K562 (cell line): ENCODE data around the gene LHPP. TPM values are rescaled to one million over a fixed set of nuclear protein-coding genes. Genes with fewer than 3 reads are reported as not detected.

Experiments used
- ATAC-seq: fragments of 200-7000 bp; cut with Tn5 transposase; 3 replicates; pipeline ENCODE4 v1.9.1; 2020; ENCODE audit warnings: moderate library complexity
- BruUV-seq: library from RNA; stranded (reverse); fragments of 400-500 nt; replicated peaks from 2 replicates; lab custom pipeline; 2021; lab: Mats Ljungman, UMichigan
- CTCF ChIA-PET: fragments of 300-600 bp; formaldehyde crosslinking; extraction: SDS; loops from one replicate; lab custom pipeline; 2021; ENCODE audit warnings: low intra/inter-chr PET ratio; lab: Yijun Ruan, JAX
- POLR2A ChIA-PET: fragments of 300-600, 350-650 bp; sonication (Branson Sonifier 250); formaldehyde crosslinking; extraction: SDS; loops from one replicate; lab custom pipeline; 2021; ENCODE audit warnings: antibody characterized with exemption, inconsistent platforms; lab: Yijun Ruan, JAX
- DNase-seq, 4 experiments: peaks; one replicate each; pipeline versions ENCODE4 v3.0.0 to v3.0.0-alpha.2; 2011 to 2018; ENCODE audit warnings: low spot score in 3 of 4, mixed read lengths in 3 of 4; ENCODE audit errors: extremely low read depth in 1 of 4
- FAIRE-seq: peaks from 2 replicates; lab custom pipeline; 2011; peaks lifted over from hg19 to GRCh38; lab: Jason Lieb, UNC
- H2AFZ ChIP-seq: 2 replicates; pipeline ENCODE4 v1.6.0; 2011; ENCODE audit warnings: low read depth, low read length, control low read depth, inconsistent platforms
- H3K27ac ChIP-seq: fragments of 200-600 bp; 3 replicates; pipeline ENCODE4 v1.8.0; 2011; ENCODE audit warnings: low read depth, mild to moderate bottlenecking, control low read depth, inconsistent platforms, low read length, moderate library complexity, mixed read lengths; ENCODE audit errors: extremely low read depth
- H3K27me3 ChIP-seq, 2 experiments: fragments of 300-600 bp in 1 of 2; 2 replicates in 1 of 2; 3 replicates in 1 of 2; pipeline versions ENCODE4 v1.6.0 to v1.8.0; 2011; ENCODE audit warnings: inconsistent platforms in 2 of 2, low read length in 2 of 2, mild to moderate bottlenecking in 1 of 2, mixed read lengths in 1 of 2, moderate library complexity in 1 of 2; ENCODE audit not compliant: control insufficient read depth in 2 of 2, insufficient read depth in 2 of 2
- H3K36me3 ChIP-seq: fragments of 300-600 bp; 3 replicates; pipeline ENCODE4 v1.8.0; 2011; ENCODE audit warnings: mild to moderate bottlenecking, low read length, inconsistent platforms; ENCODE audit not compliant: control insufficient read depth, insufficient read depth
- H3K4me1 ChIP-seq, 2 experiments: fragments of 200-600 bp in 1 of 2; replicated peaks in 1 of 2; 2 replicates in 1 of 2; 3 replicates in 1 of 2; pipeline versions ENCODE4 v1.5.1 to v1.8.0; 2011; ENCODE audit warnings: inconsistent platforms in 2 of 2, low read length in 2 of 2, mild to moderate bottlenecking in 1 of 2, mixed read lengths in 1 of 2, moderate library complexity in 1 of 2; ENCODE audit not compliant: control insufficient read depth in 2 of 2, insufficient read depth in 2 of 2
- H3K4me2 ChIP-seq: 2 replicates; pipeline ENCODE4 v1.6.1; 2011; ENCODE audit warnings: low read length, control low read depth, inconsistent platforms, mixed read lengths; ENCODE audit not compliant: insufficient read depth
- H3K4me3 ChIP-seq: fragments of 200-600 bp; sonication (generic), shearing (Covaris generic); 2 replicates; pipeline ENCODE4 v1.5.1; 2016; ENCODE audit warnings: control low read depth, inconsistent platforms
- H3K79me2 ChIP-seq: fragments of 200-600 bp; 3 replicates; pipeline ENCODE4 v1.8.0; 2011; ENCODE audit warnings: low read length, inconsistent platforms; ENCODE audit not compliant: control insufficient read depth, insufficient read depth
- H3K9ac ChIP-seq, 2 experiments: 2 replicates each; pipeline versions ENCODE4 v1.6.0 to v1.6.1; 2011; ENCODE audit warnings: low read depth in 2 of 2, low read length in 2 of 2, control low read depth in 1 of 2, inconsistent platforms in 1 of 2, mild to moderate bottlenecking in 1 of 2, mixed read lengths in 1 of 2; ENCODE audit not compliant: insufficient read depth in 1 of 2
- H3K9me1 ChIP-seq: one replicate; pipeline ENCODE4 v1.6.0; 2011; ENCODE audit warnings: inconsistent platforms, mild to moderate bottlenecking, low read length, moderate library complexity; ENCODE audit not compliant: control insufficient read depth, insufficient read depth
- H3K9me3 ChIP-seq: replicated peaks from 2 replicates; pipeline ENCODE4 v1.5.1; 2011; ENCODE audit warnings: low read depth, low read length, inconsistent platforms; ENCODE audit not compliant: control insufficient read depth, insufficient read depth
- H4K20me1 ChIP-seq: replicated peaks from 2 replicates; pipeline ENCODE4 v1.6.1; 2011; ENCODE audit warnings: low read length, inconsistent platforms, mixed read lengths; ENCODE audit not compliant: control insufficient read depth, insufficient read depth
- ARID4B ChIP-seq: sonication (generic); formaldehyde crosslinking; IDR thresholded peaks from 2 replicates; pipeline ENCODE4 v1.8.0; 2022; ENCODE audit warnings: mild to moderate bottlenecking, missing genetic modification reagents
- BMI1 ChIP-seq: fragments of 150-350 bp; IDR thresholded peaks from 2 replicates; pipeline ENCODE4 v1.6.1; 2014; ENCODE audit warnings: low read length
- GABPB2 ChIP-seq: fragments of 250-450 bp; sonication (Bioruptor Pico); conservative IDR thresholded peaks from 2 replicates; pipeline ENCODE4 v1.5.1; 2021; ENCODE audit warnings: mild to moderate bottlenecking
- MNT ChIP-seq, 2 experiments: fragments of 450-650 bp; conservative IDR thresholded peaks; 2 replicates each; pipeline ENCODE4 v1.6.1; 2017; ENCODE audit warnings: mild to moderate bottlenecking in 2 of 2, moderate library complexity in 2 of 2
- NR2C2 ChIP-seq, 2 experiments: fragments of 200-800 bp in 1 of 2; sonication (Bioruptor generic) in 1 of 2; sonication (generic) in 1 of 2; formaldehyde crosslinking in 1 of 2; IDR thresholded peaks; 2 replicates each; pipeline versions ENCODE4 v1.6.1 to v1.8.0; 2016 to 2022; ENCODE audit warnings: mild to moderate bottlenecking in 1 of 2, missing compliant biosample characterization in 1 of 2, missing genetic modification characterization in 1 of 2, missing genetic modification reagents in 1 of 2
- NUFIP1 ChIP-seq: fragments of 450-650 bp; IDR thresholded peaks from 2 replicates; pipeline ENCODE4 v1.6.1; 2018; ENCODE audit not compliant: partially characterized antibody
- PCBP1 ChIP-seq: fragments of 200-400 bp; formaldehyde crosslinking; IDR thresholded peaks from 2 replicates; pipeline ENCODE4 v1.6.1; 2018; ENCODE audit warnings: mild to moderate bottlenecking, low read depth, low read length; ENCODE audit not compliant: poor library complexity, severe bottlenecking
- PHF8 ChIP-seq: fragments of 200-600 bp; sonication (generic); IDR thresholded peaks from 2 replicates; pipeline ENCODE4 v1.6.1; 2012; ENCODE audit warnings: mixed run types, mild to moderate bottlenecking, inconsistent platforms, low read length, moderate library complexity, borderline replicate concordance
- POLR2A ChIP-seq: fragments of 450-650 bp; conservative IDR thresholded peaks from 2 replicates; pipeline ENCODE4 v1.6.1; 2016
- PTRF ChIP-seq: fragments of 450-650 bp; IDR thresholded peaks from 2 replicates; pipeline ENCODE4 v1.6.1; 2016; ENCODE audit warnings: mild to moderate bottlenecking, missing genetic modification characterization, missing compliant biosample characterization
- RFX1 ChIP-seq: fragments of 450-650 bp; IDR thresholded peaks from 2 replicates; pipeline ENCODE4 v1.6.1; 2016; ENCODE audit warnings: mild to moderate bottlenecking, moderate library complexity
- ZNF197 ChIP-seq: fragments of 200-800 bp; sonication (Bioruptor generic); IDR thresholded peaks from 2 replicates; pipeline ENCODE4 v1.6.1; 2016; ENCODE audit warnings: low read depth, missing genetic modification characterization, missing compliant biosample characterization
- ZNF431 ChIP-seq: sonication (generic); formaldehyde crosslinking; IDR thresholded peaks from 2 replicates; pipeline ENCODE4 v1.8.0; 2022; ENCODE audit warnings: mild to moderate bottlenecking, missing genetic modification reagents
- ZNF699 ChIP-seq: fragments of 250-450 bp; sonication (Bioruptor Pico); IDR thresholded peaks from 2 replicates; pipeline ENCODE4 v1.8.0; 2021; ENCODE audit warnings: mild to moderate bottlenecking, moderate library complexity; ENCODE audit not compliant: insufficient replicate concordance
- WGBS: fragments of 100-300 bp; shearing (Covaris generic); methylation state at CpG from one replicate; pipeline ENCODE4 v1.1.6; 2016; ENCODE audit warnings: low coverage, mixed read lengths; ENCODE audit not compliant: insufficient coverage; ENCODE audit errors: missing lambda C conversion rate; 5-methylcytosine and 5-hydroxymethylcytosine counted together
- in situ Hi-C: fragments of 300-500 bp; cut with MboI; formaldehyde crosslinking; loops from 4 replicates; pipeline ENCODE4 v1.15.0; 2018; ENCODE audit warnings: inconsistent platforms, mixed read lengths
- intact Hi-C: fragments of 100-400 bp; cut with micrococcal nuclease; formaldehyde crosslinking; loops from 2 replicates; pipeline ENCODE4 v1.14.2; 2022
- polyA plus RNA-seq, 8 experiments: library from polyadenylated mRNA; depleted of rRNA in 4 of 8; stranded (reverse) in 5 of 8; unstranded in 3 of 8; fragments of >200 nt; fragmentation: Nextera tagmentation in 2 of 8; fragmentation: Illumina TruSeq in 1 of 8; extraction: Ambion mirVana in 2 of 8; extraction: Trizol in 1 of 8; gene quantifications; 2 replicates each; pipeline versions ENCODE4 v1.2.1 to v1.2.3, GENCODE V29; 2011 to 2014; ENCODE audit warnings: inconsistent platforms in 1 of 8, missing spikeins in 1 of 8
- total RNA-seq, 7 experiments: library from RNA; depleted of rRNA in 6 of 7; stranded (reverse); fragments of >200 nt in 6 of 7; fragmentation: Illumina TruSeq in 2 of 7; extraction: Trizol in 2 of 7; gene quantifications; 2 replicates each; pipeline versions ENCODE4 v1.2.1 to v1.2.3, GENCODE V29; 2011 to 2021; ENCODE audit warnings: low replicate concordance in 1 of 7

Gene LHPP
- total and polyA plus RNA-seq, 9 of the 15 experiments (the other 6 are each of a cell fraction or from before 2014, with no cell fraction given), result 0.34 to 7.4 (median 3.0) TPM

- TF ChIP-seq ZNF197 (CRISPR knock-in tag), result no peak
- TF ChIP-seq, all 486 proteins: peak for 0
Measured at GRCh38 chr10:124504711-124505110, 43.1 kb downstream of the LHPP start (continued).

- Histone ChIP-seq H3K4me1 (peaks cover 0 to 6% of the 10 kb centered on the region in 2 experiments; a peak in 3 of 5 replicates), H2AFZ (no peak overlapping the region), H4K20me1 (no peaks in the 10 kb centered on the region; the same call in 1 of the 2 replicates), H3K27me3 (no peaks in the 10 kb centered on the region), H3K4me3 (no peak overlapping the region), H3K79me2 (no peaks in the 10 kb centered on the region), H3K27ac (no peak overlapping the region), H3K9me3 (peaks cover 5% of the 10 kb centered on the region; the same call in 1 of the 2 replicates), H3K9ac (no peak overlapping the region), H3K9me1 (no peaks in the 10 kb centered on the region), H3K36me3 (no peaks in the 10 kb centered on the region), H3K4me2 (no peak overlapping the region)
- BruUV-seq, result no TSS peak
- in situ Hi-C loops, result loop anchor here (25.0 kb wide), 1 partner anchor 493 kb away; no protein-coding TSS in a partner anchor
- 14% methylated on average over 2 of the region's 2 CpGs for WGBS
- no peak for ATAC-seq
- intact Hi-C loops, result no loop called here
- FAIRE-seq, result no peak
- no peak for DNase-seq
- ChIA-PET POLR2A (interaction anchor here (1.0 kb wide), 1 partner anchor 8 kb away, joined by 3 read pairs; no protein-coding TSS in a partner anchor), CTCF (no interaction called here)
- TF ChIP-seq GABPB2 (CRISPR knock-in tag) (no peak), NR2C2 (CRISPR knock-in tag; IDR thresholded peaks at IDR 0.05) (no peak), NR2C2 (tag; IDR thresholded peaks at IDR 0.05) (no peak), PTRF (tag) (no peak), MNT (conservative IDR thresholded peaks at IDR 0.05) (no peak), NUFIP1 (no peak), BMI1 (no peak), ZNF699 (CRISPR knock-in tag) (no peak), ZNF431 (no peak), PHF8 (no peak), POLR2A (no peak), RFX1 (no peak), PCBP1 (no peak), ARID4B (CRISPR knock-in tag) (no peak)
Measured at GRCh38 chr10:124505279-124505678, 43.7 kb downstream of the LHPP start.
